GM12878 (cell line): ENCODE measurements around the gene HERC4. TPM values are rescaled to one million over a fixed set of nuclear protein-coding genes. Genes with fewer than 3 reads are reported as not detected.

Experiments used
- ATAC-seq: fragments of 200-7000 bp; cut with Tn5 transposase; 3 replicates; pipeline ENCODE4 v1.9.1; 2020; ENCODE audit warnings: mild to moderate bottlenecking, moderate library complexity
- BruUV-seq: library from RNA; stranded (reverse); fragments of 400-500 nt; replicated peaks from 2 replicates; lab custom pipeline; 2021; lab: Mats Ljungman, UMichigan
- CTCF ChIA-PET: fragments of 300-600 bp; sonication (Branson Sonifier 250); formaldehyde crosslinking; extraction: SDS; loops from one replicate; lab custom pipeline; 2021; ENCODE audit warnings: inconsistent platforms; lab: Yijun Ruan, JAX
- POLR2A ChIA-PET: fragments of 350-600 bp; formaldehyde crosslinking; extraction: SDS; loops from one replicate; lab custom pipeline; 2021; ENCODE audit warnings: inconsistent platforms; lab: Charles Lee
- RAD21 ChIA-PET: fragments of 300-600 bp; sonication (Branson Sonifier 250); formaldehyde crosslinking; loops from one replicate; lab custom pipeline; 2023; ENCODE audit warnings: antibody characterized with exemption; ENCODE audit not compliant: unreplicated experiment; lab: Charles Lee
- SMC1A ChIA-PET: fragments of 300-600 bp; sonication (Branson Sonifier 250); formaldehyde crosslinking; loops from one replicate; lab custom pipeline; 2023; ENCODE audit not compliant: unreplicated experiment, uncharacterized antibody; lab: Charles Lee
- DNase-seq: peaks from one replicate; pipeline ENCODE4 v3.0.0-alpha.2; 2011; ENCODE audit warnings: low read depth, low spot score
- FAIRE-seq: peaks from 3 replicates; lab custom pipeline; 2011; peaks lifted over from hg19 to GRCh38; lab: Jason Lieb, UNC
- H2AFZ ChIP-seq: 2 replicates; pipeline ENCODE4 v1.6.0; 2011; ENCODE audit warnings: low read depth, low read length, control low read depth; ENCODE audit not compliant: control insufficient read depth
- H3K27ac ChIP-seq: 2 replicates; pipeline ENCODE4 v1.5.1; 2011; ENCODE audit warnings: control low read depth; ENCODE audit not compliant: control insufficient read depth, insufficient read depth
- H3K27me3 ChIP-seq, 2 experiments: replicated peaks in 1 of 2; 2 replicates each; pipeline versions ENCODE4 v1.6.0 to v1.6.1; 2011; ENCODE audit warnings: low read length in 1 of 2; ENCODE audit not compliant: control insufficient read depth in 2 of 2, insufficient read depth in 2 of 2
- H3K36me3 ChIP-seq, 2 experiments: 2 replicates each; pipeline ENCODE4 v1.5.1; 2011; ENCODE audit warnings: low read length in 1 of 2; ENCODE audit not compliant: control insufficient read depth in 2 of 2, insufficient read depth in 2 of 2
- H3K4me1 ChIP-seq: 2 replicates; pipeline ENCODE4 v1.6.1; 2011; ENCODE audit warnings: mild to moderate bottlenecking, low read length, moderate library complexity, mixed read lengths; ENCODE audit not compliant: control insufficient read depth, insufficient read depth
- H3K4me2 ChIP-seq: 2 replicates; pipeline ENCODE4 v1.6.0; 2011; ENCODE audit warnings: control low read depth; ENCODE audit not compliant: control insufficient read depth, insufficient read depth
- H3K4me3 ChIP-seq: fragments of 200-600 bp; sonication (generic); 2 replicates; pipeline ENCODE4 v1.5.1; 2016
- H3K79me2 ChIP-seq: 2 replicates; pipeline ENCODE4 v1.6.0; 2011; ENCODE audit warnings: low read length; ENCODE audit not compliant: control insufficient read depth, insufficient read depth
- H3K9ac ChIP-seq: 2 replicates; pipeline ENCODE4 v1.8.0; 2011; ENCODE audit warnings: low read length, control low read depth, mixed read lengths; ENCODE audit not compliant: control insufficient read depth, insufficient read depth
- H3K9me3 ChIP-seq: replicated peaks from 3 replicates; pipeline ENCODE4 v1.5.1; 2011; ENCODE audit warnings: mild to moderate bottlenecking, low read length; ENCODE audit not compliant: control insufficient read depth, insufficient read depth
- H4K20me1 ChIP-seq: 2 replicates; pipeline ENCODE4 v1.6.0; 2011; ENCODE audit not compliant: control insufficient read depth, insufficient read depth
- CHD1 ChIP-seq: IDR thresholded peaks from 2 replicates; pipeline ENCODE4 v1.6.1; 2012; ENCODE audit warnings: low read depth, low read length, improper control_type of control experiment
- HDAC6 ChIP-seq: fragments of 200-600 bp; sonication (generic); IDR thresholded peaks from one replicate; pipeline ENCODE4 v1.8.0; 2017; ENCODE audit warnings: antibody characterized with exemption; ENCODE audit not compliant: unreplicated experiment
- IKZF1 ChIP-seq: fragments of 450-650 bp; conservative IDR thresholded peaks from 2 replicates; pipeline ENCODE4 v1.6.1; 2017; ENCODE audit warnings: antibody characterized with exemption, mild to moderate bottlenecking
- IRF4 ChIP-seq: IDR thresholded peaks from 2 replicates; pipeline ENCODE4 v1.6.1; 2011; ENCODE audit warnings: low read depth, low read length
- KLF5 ChIP-seq: fragments of 450-650 bp; IDR thresholded peaks from 2 replicates; pipeline ENCODE4 v1.6.1; 2014; ENCODE audit warnings: mild to moderate bottlenecking; ENCODE audit not compliant: partially characterized antibody
- NR2F1 ChIP-seq: fragments of 450-650 bp; conservative IDR thresholded peaks from 2 replicates; pipeline ENCODE4 v1.6.1; 2017; ENCODE audit warnings: mild to moderate bottlenecking
- POLR2A ChIP-seq: IDR thresholded peaks from 2 replicates; pipeline ENCODE4 v1.6.1; 2011; ENCODE audit warnings: low read depth, mild to moderate bottlenecking, low read length
- POLR2AphosphoS2 ChIP-seq: IDR thresholded peaks from 2 replicates; pipeline ENCODE4 v1.6.1; 2011; ENCODE audit warnings: low read depth, mild to moderate bottlenecking, low read length, improper control_type of control experiment, moderate library complexity
- SRF ChIP-seq, 2 experiments: IDR thresholded peaks; 2 replicates each; pipeline ENCODE4 v1.6.1; 2011; ENCODE audit warnings: low read depth in 2 of 2, low read length in 2 of 2, mild to moderate bottlenecking in 1 of 2, moderate library complexity in 1 of 2
- TAF1 ChIP-seq: IDR thresholded peaks from 2 replicates; pipeline ENCODE4 v1.6.1; 2011; ENCODE audit warnings: mild to moderate bottlenecking, low read depth, low read length, borderline replicate concordance
- ZNF207 ChIP-seq: fragments of 450-650 bp; IDR thresholded peaks from 2 replicates; pipeline ENCODE4 v1.6.1; 2014; ENCODE audit warnings: antibody characterized with exemption, mild to moderate bottlenecking, borderline replicate concordance
- ZNF274 ChIP-seq: IDR thresholded peaks from one replicate; pipeline ENCODE4 v1.8.0; 2011; ENCODE audit not compliant: insufficient read length, insufficient read depth
- ZNF384 ChIP-seq: IDR thresholded peaks from 2 replicates; pipeline ENCODE4 v1.6.1; 2012; ENCODE audit warnings: low read depth, mild to moderate bottlenecking, low read length, improper control_type of control experiment, borderline replicate concordance
- WGBS: methylation state at CpG from one replicate; pipeline ENCODE4 v1.1.6; 2016; ENCODE audit warnings: low lambda C conversion rate; ENCODE audit not compliant: insufficient replicate concordance, insufficient coverage; ENCODE audit errors: missing lambda C conversion rate; 5-methylcytosine and 5-hydroxymethylcytosine counted together
- in situ Hi-C: fragments of 300-500 bp; cut with MboI; formaldehyde crosslinking; loops from 9 replicates; pipeline ENCODE4 v1.14.3; 2018; ENCODE audit warnings: mixed read lengths
- intact Hi-C: fragments of 100-400 bp; cut with micrococcal nuclease; formaldehyde crosslinking; loops from one replicate; pipeline ENCODE4 v1.14.2; 2022; ENCODE audit not compliant: unreplicated experiment
- polyA plus RNA-seq, 11 experiments: library from polyadenylated mRNA; depleted of rRNA in 4 of 11; unstranded in 6 of 11; stranded (reverse) in 5 of 11; fragments of >200 nt; fragmentation: Nextera tagmentation in 4 of 11; fragmentation: Illumina TruSeq in 1 of 11; extraction: Ambion mirVana in 4 of 11; extraction: Trizol in 1 of 11; gene quantifications; 1 replicate in 1 of 11; 2 replicates in 10 of 11; pipeline versions ENCODE4 v1.2.1 to v1.2.3, GENCODE V29; 2011 to 2016; ENCODE audit warnings: inconsistent platforms in 2 of 11, missing spikeins in 2 of 11, low read depth in 1 of 11
- total RNA-seq, 4 experiments: library from RNA; depleted of rRNA in 3 of 4; stranded (reverse); fragments of >200 nt in 3 of 4; fragmentation: Illumina TruSeq in 1 of 4; extraction: Trizol in 1 of 4; gene quantifications; 2 replicates each; pipeline versions ENCODE4 v1.2.1 to v1.2.3, GENCODE V29; 2013 to 2021
- TF ChIP-seq, protein P1 (sequence below): IDR thresholded peaks from 2 replicates; pipeline ENCODE4 v1.6.1; 2011; ENCODE audit warnings: low read depth, mild to moderate bottlenecking, low read length, moderate library complexity, borderline replicate concordance; ENCODE audit errors: extremely low read depth
- TF ChIP-seq, protein P2 (sequence below): IDR thresholded peaks from 2 replicates; pipeline ENCODE4 v1.6.1; 2011; ENCODE audit warnings: borderline replicate concordance, low read depth, mild to moderate bottlenecking, moderate library complexity, low read length; ENCODE audit not compliant: insufficient read depth, poor library complexity, severe bottlenecking

The HERC4 gene
- total and polyA plus RNA-seq, 10 of the 15 experiments (the other 5 are each of a cell fraction or from before 2014, with no cell fraction given) = 9.7 to 36.8 (median 23.4) TPM

DNA sequence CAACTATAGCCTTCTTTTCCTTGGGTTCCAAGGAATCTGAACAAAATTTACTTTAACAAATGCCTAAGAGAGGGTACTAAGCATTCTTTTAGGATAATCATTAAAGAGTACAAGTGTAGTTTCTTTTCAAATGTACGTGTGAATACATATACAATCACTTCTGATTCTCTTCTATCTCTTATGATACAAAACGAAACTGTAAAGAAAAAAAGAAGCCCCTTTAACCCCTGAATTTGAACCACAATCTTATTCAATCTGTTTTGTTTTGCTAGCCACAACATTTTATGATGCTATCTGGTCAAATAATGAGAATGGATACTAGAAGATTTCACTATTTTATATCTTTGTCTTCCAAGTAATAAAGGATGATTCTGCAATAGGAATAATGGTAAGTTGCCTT lies 141.9 kb downstream of the HERC4 start (continued):
- TF ChIP-seq SRF (IDR thresholded peaks at IDR 0.05; ENCODE audit: low read depth in 2 of 2, low read length in 2 of 2) = no peak

DNA sequence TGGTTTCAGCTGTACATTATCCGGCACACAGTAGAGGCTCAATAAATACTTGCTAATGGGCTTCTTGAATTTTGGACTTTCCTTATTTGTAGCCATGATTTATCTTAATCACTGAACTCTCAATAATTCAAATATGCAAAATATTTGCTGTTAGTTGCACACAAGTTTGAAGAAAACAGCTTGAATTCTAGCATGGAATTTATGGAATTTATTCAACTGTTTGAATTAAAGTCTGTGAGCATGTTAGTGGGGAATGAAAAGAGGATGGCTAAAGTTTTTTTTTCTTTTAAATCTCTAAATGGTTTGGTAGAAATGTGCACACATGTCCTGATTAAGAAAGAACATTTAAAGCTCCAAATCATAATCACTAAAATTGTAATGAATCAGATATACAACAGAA lies 148.1 kb downstream of the HERC4 start:
- ChIA-PET SMC1A (interaction anchor here (0.8 to 0.9 kb wide), 3 partner anchors 9 to 31 kb away, joined by 3 read pairs; no protein-coding TSS in a partner anchor), CTCF (interaction anchor here (0.6 to 1.1 kb wide), 3 partner anchors 72 to 320 kb away, joined by 3 to 4 read pairs (median 3); no protein-coding TSS in a partner anchor), RAD21 (no interaction called here), POLR2A (no interaction called here)
- no peak overlapping the region for H3K9ac ChIP-seq
- no peaks in the 10 kb centered on the region for H3K9me3 ChIP-seq
- DNase-seq (no peak), FAIRE-seq (no peak), ATAC-seq (no peak)
- intact Hi-C loops = no loop called here
- no peak for TF ChIP-seq IRF4
- H4K20me1 ChIP-seq = no peaks in the 10 kb centered on the region
- H3K4me3 ChIP-seq = no peak overlapping the region
- no peaks in the 10 kb centered on the region for H3K79me2 ChIP-seq
- H3K4me2 ChIP-seq = no peak overlapping the region
- H2AFZ ChIP-seq = no peak overlapping the region
- H3K27ac ChIP-seq = no peak overlapping the region
- peaks cover 0 to 3% of the 10 kb centered on the region in 2 experiments; a peak in 3 of 4 replicates for H3K36me3 ChIP-seq
- BruUV-seq = no TSS peak
- in situ Hi-C loops = no loop called here
- H3K27me3 ChIP-seq = no peaks in the 10 kb centered on the region
- WGBS = 100% methylated on average over 1 of the region's 1 CpG
- H3K4me1 ChIP-seq = no peaks in the 10 kb centered on the region

DNA sequence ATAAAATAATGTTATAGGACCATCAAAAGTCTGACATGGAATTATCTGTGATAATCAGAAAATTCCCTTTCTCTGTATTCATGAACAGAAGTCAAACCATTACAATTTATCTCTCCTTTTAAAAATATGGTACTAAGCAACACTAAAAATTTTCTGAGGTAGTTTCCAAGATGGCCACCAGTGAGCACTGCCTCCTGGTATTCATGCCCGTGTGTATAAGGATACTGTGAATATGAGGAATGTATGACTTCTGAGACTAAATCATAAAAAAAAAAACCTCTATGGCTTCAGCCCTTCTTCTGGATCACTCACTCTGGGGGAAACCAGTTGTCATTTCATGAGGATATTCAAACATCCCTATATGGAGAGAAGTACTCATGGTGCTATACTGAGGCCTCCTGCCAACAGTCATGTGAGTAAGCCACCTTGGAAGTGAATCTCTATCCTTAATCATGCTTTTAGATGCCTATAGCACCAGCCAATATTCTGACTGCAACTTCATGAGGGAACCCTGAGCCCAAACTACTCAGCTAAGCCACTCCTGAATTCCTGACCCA lies 149.6 kb downstream of the HERC4 start:
- BruUV-seq = no TSS peak
- 91% methylated on average over 1 of the region's 1 CpG for WGBS
- no peak overlapping the region for H3K4me3 ChIP-seq
- H3K4me2 ChIP-seq = no peak overlapping the region
- H3K9me3 ChIP-seq = no peaks in the 10 kb centered on the region
- no peaks in the 10 kb centered on the region for H3K4me1 ChIP-seq
- peaks cover 0 to 3% of the 10 kb centered on the region in 2 experiments; a peak in 3 of 4 replicates for H3K36me3 ChIP-seq
- no peaks in the 10 kb centered on the region for H4K20me1 ChIP-seq
- no peak overlapping the region for H2AFZ ChIP-seq
- ChIA-PET RAD21 (no interaction called here), CTCF (interaction anchor here (1.4 kb wide), 1 partner anchor 70 kb away, joined by 5 read pairs; no protein-coding TSS in a partner anchor), SMC1A (interaction anchor here (1.0 kb wide), 1 partner anchor 63 kb away, joined by 3 read pairs; no protein-coding TSS in a partner anchor), POLR2A (no interaction called here)
- in situ Hi-C loops = no loop called here
- no peaks in the 10 kb centered on the region for H3K27me3 ChIP-seq
- intact Hi-C loops = no loop called here
- ATAC-seq = no peak
- no peak overlapping the region for H3K27ac ChIP-seq
- FAIRE-seq = no peak
- DNase-seq = no peak
- H3K9ac ChIP-seq = no peak overlapping the region
- H3K79me2 ChIP-seq = no peaks in the 10 kb centered on the region
- TF ChIP-seq NR2F1 = no peak
- TF ChIP-seq, protein P1, sequence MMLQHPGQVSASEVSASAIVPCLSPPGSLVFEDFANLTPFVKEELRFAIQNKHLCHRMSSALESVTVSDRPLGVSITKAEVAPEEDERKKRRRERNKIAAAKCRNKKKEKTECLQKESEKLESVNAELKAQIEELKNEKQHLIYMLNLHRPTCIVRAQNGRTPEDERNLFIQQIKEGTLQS = no peak
- no peak for TF ChIP-seq ZNF207
- TF ChIP-seq, protein P2, sequence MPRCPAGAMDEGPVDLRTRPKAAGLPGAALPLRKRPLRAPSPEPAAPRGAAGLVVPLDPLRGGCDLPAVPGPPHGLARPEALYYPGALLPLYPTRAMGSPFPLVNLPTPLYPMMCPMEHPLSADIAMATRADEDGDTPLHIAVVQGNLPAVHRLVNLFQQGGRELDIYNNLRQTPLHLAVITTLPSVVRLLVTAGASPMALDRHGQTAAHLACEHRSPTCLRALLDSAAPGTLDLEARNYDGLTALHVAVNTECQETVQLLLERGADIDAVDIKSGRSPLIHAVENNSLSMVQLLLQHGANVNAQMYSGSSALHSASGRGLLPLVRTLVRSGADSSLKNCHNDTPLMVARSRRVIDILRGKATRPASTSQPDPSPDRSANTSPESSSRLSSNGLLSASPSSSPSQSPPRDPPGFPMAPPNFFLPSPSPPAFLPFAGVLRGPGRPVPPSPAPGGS = no peak
- TF ChIP-seq ZNF384 = no peak
- no peak for TF ChIP-seq POLR2AphosphoS2
- no peak for TF ChIP-seq IKZF1
- no peak for TF ChIP-seq POLR2A
- no peak for TF ChIP-seq KLF5
- TF ChIP-seq ZNF274 = no peak
- TF ChIP-seq TAF1 = no peak
- no peak for TF ChIP-seq HDAC6
- no peak for TF ChIP-seq CHD1
